GM21367 (cell line): ENCODE results near the gene AGPAT4.

Source experiments
- ATAC-seq: cut with Tn5 transposase; IDR thresholded peaks from one replicate; pipeline ENCODE4 v1.9.1; 2021; ENCODE audit not compliant: unreplicated experiment

AGPAT4 gene

GRCh38 chr6:161082215-161082614 lies 191.6 kb downstream of the AGPAT4 start:
- ATAC-seq: no peak

- no peak for ATAC-seq
Observed at GRCh38 chr6:161080263-161080970, 193.4 kb downstream of the AGPAT4 start.
